Hindlimb muscle (tissue), 1 donor: Measurements from ENCODE around the gene MX1. TPM values are rescaled to one million over a fixed set of nuclear protein-coding genes. Genes with fewer than 3 reads are reported as not detected.
"Not testable (repeated sequence)": the region's sequence is repeated elsewhere in the genome, so short reads cannot be mapped to it uniquely, and the experiment has no call there.

ENCODE experiments used
- DNase-seq: peaks from one replicate; pipeline ENCODE4 v3.0.0-alpha.2; 2013
- polyA plus RNA-seq: library from polyadenylated mRNA; unstranded; fragments of 120-200 nt; gene quantifications from one replicate; pipeline ENCODE4 v1.2.1, GENCODE V29; 2013; ENCODE audit not compliant: insufficient read length

MX1 gene
- polyA plus RNA-seq, 1 donor: 4.7 TPM

DNA sequence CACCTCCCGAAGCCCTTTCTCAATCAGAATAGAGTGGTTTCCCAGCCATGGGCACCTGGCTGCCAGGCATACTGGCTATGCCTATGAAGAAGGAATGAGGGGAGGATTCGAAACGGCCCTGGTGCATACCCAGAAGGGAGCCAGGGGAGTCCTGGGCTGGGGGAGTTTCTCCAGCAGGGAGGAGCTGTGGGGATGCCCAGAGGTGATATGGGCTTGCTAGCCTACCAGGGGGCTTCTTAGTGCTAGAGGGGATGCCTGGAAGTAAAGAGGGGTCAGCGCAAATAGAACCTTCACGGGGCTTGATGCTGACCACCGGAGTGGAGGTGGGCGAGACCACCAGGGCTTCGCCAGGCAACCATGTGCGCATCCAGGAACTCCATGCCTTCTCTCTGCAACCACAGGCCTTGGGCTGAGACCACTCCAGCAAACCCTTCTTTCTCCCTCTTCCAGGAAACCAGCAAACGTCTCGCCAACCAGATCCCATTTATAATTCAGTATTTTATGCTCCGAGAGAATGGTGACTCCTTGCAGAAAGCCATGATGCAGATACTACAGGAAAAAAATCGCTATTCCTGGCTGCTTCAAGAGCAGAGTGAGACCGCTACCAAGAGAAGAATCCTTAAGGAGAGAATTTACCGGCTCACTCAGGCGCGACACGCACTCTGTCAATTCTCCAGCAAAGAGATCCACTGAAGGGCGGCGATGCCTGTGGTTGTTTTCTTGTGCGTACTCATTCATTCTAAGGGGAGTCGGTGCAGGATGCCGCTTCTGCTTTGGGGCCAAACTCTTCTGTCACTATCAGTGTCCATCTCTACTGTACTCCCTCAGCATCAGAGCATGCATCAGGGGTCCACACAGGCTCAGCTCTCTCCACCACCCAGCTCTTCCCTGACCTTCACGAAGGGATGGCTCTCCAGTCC, 18.2 kb upstream of the MX1 start:
- no peak for DNase-seq

DNA sequence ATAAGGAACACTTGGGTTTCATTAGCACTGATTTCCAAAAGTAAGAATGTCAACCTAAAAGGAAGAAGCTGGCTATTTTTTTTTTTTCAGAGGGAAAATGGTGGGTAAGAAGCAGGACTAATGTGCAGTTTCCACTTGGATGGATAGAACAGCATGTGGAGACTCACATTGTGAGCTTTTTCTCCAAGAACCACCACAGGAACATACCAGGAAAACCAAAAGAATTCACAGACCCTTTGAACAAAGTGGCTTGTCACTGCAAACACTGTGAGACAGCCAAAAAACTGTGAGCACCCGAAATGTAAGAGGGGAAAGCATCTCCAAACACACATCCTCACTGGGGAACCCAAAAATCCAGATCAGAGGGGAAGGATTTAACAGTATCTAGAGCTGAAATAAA, 15.7 kb upstream of the MX1 start:
- no peak for DNase-seq

DNA sequence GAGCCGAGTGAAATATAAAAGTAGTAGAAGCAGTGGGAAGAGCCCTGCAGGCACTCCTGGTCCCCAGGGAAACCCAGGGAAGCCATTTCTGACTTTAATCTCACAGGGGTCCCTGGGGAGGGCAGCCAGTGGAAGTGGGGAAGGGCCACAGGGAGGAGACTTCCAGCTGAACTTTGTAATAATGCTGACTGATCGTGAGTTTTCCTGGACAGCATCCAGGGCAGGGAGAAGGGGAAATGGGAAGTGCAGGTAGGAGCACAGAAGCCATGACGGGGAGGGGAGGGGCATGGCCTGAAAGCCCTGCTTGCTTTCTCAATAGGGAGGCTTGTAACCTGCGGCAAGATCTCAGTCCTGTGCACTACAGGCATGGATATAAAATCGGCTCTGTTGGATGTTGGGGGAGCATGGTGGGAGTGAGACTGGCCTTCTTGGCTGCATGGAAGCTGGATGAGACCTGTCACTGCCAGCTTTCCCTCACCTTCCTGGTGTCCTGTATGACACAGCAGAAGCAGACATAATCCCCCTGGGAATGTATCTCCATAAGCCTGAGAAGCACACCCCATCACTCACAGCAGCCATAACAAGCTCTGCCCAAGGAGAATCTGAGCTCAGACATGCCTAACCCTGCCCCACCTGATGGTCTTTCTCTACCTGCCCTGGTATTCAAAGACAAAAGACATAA, 15.1 kb upstream of the MX1 start:
- DNase-seq: no peak

DNA sequence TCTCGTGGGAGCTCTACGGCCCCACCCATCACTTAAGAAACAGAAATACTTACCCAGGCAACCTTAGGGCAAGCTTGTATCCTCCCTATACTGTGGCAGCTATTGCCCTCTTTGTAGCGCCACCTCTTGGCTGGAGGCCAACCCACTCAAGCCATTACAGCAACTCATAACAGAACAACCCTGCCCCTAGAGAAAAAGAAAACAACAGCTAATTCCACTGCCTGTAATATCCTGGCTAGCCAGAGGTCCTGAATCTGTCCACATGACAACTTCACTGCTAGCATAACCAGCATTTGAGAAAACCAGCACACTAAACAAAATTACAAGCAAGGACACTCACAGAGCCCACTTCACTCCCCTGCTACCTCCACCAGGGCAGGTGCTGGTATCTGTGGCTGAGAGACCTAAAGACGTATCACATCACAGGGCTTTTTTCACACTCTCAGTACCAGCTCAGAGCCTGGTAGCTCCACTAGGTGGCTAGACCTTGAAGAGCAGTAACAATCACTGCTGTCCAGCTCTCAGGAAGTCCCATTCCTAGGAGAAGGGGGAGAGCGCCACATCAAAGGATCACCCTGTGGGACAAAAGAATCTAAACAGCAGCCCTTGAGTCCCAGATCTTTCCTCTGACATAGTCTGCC, 14.5 kb upstream of the MX1 start:
- no peak for DNase-seq

DNA sequence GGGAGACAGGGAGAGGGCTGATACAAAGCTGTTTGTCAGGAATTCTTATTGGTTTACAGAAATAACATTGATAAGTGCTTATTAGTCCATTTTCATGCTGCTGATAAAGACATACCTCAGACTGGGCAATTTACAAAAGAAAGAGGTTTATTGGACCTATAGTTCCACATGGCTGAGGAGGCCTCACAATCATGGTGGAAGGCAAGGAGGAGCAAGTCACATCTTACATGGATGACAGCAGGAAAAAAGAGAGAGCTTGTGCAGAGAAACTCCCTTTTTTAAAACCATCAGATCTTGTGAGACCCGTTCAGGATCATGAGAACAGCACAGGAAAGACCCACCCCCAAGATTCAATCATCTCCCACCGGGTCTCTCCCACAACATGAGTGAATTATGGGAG, 8.5 kb upstream of the MX1 start:
- DNase-seq: not testable (repeated sequence)

DNA sequence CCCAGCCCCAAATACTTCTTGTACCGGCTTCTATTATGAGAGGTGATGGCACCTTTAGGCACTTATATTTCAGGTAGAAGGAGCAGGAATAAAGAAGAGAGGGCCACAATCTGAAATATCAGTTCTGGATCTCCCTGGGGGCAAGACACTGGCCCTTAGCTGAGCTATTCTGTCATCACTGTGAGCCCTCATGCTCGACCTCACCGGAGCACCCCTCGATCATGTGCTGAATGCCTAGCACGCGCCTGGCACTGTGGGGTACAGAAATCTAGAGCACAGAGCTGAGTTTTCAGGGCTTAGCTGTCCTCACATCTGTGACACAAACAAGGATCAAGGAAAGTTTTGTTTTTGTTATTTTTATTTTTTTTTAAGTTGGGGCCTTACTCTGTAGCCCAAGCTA, 7.6 kb upstream of the MX1 start:
- no peak for DNase-seq

DNA sequence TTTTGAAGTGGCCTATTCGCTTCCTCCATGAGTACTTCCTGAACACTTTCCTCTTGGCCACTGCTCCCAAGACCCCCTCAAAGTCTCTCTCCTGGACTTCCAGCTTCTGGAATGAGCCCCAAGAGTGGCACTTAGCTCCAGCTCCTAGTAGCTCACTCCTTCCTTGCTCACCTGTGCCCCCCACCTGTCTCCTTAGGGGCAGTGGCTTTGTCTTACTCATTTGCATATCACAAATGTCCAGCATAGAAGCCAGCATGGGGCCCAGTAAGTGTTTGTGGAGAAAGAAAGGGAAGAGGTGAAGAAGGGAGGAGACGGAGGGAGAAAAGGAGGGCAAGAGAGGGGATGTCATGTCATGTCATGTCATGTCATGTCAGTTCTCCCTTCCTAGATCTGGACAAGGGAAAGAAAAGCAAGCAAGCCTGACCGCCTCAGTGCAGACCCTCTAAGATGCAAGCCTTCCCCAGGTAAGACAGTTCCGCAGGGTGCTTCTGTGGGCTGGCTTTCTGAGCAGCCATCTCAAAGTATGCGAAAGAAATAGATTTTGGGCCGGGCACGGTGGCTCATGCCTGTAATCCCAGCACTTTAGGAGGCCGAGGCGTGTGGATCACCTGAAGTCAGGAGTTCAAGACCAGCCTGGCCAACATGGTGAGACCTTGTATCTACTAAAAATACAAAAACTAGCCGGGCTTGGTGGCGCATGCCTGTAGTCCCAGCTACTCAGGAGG, 6.9 kb upstream of the MX1 start:
- no peak for DNase-seq

DNA sequence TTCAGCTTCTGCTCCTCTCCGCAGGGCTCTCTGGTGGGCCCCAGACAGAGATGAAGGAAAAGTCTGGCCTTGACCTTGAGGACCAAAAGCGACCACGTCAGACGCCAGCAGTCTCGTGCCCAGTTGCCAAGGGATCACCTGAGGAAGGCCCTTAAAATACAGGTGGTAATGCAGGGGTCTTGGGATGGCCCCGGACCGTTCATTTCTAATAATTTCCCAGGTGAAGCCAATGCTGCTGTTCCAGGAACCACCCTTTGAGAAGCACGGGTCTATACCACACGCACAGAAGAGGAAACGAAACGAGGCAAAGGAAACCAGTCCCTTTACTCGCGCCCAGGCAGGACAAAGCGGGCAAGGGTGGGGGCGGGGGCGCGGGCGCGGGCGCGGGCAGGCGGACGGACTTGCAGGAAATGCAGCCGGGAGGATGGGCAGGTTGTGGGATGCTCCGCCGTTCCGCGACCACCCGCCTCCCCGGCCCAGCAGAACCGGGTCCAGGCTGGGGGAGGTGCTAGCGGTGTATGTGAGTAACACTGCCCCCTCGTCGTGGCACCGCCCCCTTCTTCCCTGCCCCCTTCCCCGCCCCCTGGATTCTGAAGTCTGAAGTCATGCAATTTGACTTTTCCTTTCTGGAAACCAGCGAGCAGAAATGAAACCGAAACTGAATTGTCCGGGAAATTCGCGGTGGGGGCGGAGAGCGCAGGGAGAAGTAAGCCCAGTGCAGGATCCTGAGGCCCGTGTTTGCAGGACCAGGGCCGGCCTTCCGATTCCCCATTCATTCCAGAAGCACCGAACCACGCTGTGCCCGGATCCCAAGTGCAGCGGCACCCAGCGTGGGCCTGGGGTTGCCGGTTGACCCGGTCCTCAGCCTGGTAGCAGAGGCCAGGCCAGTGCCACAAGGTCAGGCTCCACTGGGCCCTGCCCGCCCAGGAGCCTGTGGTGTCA, 5.8 kb upstream of the MX1 start:
- DNase-seq: peak; percentile 91

DNA sequence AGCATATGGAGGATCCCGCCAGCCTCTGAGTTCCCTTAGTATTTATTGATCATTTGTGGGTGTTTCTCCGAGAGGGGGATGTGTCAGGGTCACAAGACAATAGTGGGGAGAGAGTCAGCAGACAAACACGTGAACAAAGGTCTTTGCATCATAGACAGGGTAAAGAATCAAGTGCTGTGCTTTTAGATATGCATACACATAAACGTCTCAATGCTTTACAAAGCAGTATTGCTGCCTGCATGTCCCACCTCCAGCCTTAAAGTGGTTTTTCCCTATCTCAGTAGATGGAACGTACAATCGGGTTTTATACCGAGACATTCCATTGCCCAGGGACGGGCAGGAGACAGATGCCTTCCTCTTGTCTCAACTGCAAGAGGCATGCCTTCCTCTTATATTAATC, 5.0 kb upstream of the MX1 start:
- DNase-seq: not testable (repeated sequence)

DNA sequence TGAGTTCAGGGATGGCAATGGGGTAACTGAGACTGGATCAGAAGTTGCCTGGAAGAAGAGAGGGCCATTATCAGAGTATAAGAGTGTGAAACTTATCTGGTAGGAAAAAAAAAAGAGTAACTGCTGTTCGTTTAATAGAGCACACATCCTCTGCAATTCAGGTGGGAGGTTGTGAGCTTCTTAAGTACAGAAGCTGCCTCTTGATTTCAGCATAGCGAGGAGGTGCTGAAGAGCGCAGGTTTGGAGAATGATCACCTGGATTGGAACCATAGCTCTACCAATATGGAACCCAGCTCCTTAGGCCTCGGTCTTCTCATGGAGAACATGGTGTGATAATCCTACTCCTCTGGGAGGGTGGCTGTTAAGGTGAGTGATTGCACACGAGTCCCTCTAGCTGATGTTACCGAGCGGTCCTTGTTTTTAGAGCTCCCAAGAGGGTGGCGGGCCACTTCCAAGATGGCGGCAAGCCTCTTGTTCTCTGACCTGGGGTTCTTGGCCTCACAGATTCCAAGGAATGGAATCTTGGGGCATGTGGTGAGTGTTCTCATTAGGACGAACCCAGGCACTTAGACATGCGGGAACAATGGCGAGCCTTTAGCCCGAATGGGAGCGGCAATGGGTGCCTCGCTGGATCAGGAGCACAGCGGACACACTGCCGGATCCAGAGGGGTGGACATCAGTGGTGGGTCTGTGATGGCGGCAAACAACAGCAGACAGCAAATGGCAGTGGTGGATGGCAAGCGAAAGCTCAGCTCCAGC, 3.3 kb upstream of the MX1 start:
- no peak for DNase-seq

DNA sequence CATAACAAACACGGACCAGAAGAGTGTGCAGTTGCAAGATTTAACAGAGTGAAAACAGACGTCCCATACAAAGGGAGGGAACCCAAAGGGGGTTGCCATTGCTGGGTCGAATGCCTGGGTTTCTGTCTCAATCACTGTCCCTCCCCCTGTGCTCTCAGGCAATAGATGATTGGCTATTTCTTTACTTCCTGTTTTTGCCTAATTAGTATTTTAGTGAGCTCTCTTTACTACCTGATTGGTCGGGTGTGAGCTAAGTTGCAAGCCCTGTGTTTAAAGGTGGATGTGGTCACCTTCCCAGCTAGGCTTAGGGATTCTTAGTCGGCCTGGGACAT, 2.8 kb upstream of the MX1 start:
- DNase-seq: not testable (repeated sequence)

DNA sequence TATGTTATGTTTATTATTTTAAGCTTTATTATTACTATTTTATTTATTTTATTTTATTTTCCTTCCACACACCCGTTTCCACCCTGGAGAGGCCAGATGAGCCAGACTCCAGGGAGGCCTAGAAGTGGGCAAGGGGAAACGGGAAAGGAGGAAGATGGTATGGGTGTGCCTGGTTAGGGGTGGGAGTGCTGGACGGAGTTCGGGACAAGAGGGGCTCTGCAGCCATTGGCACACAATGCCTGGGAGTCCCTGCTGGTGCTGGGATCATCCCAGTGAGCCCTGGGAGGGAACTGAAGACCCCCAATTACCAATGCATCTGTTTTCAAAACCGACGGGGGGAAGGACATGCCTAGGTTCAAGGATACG, 468 bp upstream of the MX1 start:
- DNase-seq: no peak

DNA sequence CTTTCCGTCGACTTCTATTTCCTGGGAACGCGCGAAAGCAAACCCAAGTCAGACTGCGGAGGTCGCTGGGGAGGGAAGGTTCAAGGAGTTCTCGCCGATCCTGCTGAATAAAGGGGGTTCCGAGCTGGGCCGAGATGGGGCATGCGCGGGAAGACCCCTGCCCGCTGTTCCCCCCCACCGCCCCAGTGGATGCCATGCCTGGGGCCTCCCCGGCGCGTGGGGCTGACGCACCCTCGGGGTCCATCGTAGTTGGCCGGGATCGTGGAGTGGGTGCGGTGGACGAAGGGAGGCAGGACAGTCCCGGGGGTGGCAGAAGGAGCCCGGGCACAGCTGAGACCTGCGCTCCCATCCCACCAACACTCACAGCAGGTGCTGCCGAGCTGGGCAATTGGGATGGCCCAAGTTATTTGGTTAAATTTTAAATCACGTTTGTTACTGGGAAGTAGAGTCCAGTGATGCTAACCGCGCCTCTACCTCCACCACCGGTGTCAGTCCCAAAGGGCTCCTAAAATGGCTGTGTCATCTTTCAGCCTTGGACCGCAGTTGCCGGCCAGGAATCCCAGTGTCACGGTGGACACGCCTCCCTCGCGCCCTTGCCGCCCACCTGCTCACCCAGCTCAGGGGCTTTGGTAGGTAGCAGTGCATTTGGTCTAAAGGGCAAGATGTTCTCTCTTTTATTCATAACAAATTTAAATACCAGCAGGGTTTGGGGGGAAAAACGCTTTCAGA, 801 bp downstream of the MX1 start:
- no peak for DNase-seq

DNA sequence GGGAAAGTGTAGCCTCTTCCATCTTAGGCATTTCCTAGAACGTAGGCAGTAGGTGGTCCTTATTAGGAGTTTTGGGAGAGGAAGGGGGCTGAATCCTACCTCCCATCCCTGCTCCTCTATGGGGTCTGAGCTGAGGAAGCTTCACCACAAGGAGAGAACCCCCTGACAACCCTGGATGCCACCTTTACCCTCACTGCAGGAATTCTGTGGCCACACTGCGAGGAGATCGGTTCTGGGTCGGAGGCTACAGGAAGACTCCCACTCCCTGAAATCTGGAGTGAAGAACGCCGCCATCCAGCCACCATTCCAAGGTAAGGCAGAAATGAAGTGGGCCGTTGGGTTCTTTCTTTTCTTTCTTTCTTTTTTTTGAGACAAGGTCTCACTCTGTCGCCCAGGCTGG, 1.5 kb downstream of the MX1 start:
- no peak for DNase-seq

DNA sequence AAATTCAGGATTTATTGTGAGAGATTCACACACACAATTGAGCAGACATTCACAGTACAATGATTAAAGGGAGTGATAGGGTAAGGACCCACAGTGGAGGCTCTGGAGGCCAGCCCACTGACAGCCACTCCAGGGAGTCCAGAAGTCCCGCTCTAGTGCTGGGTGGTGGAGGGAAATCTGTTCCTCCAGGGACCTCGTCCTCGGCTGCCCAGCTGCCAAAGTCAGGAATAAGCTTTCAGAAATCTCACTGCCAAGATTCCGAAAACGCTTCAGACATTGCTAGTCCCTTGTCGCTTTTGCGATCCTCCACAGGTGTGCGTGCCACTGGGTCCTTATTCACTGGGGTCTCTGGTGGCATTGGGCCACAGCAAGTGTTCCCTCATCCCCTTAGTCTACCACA, 2.3 kb downstream of the MX1 start:
- no peak for DNase-seq

DNA sequence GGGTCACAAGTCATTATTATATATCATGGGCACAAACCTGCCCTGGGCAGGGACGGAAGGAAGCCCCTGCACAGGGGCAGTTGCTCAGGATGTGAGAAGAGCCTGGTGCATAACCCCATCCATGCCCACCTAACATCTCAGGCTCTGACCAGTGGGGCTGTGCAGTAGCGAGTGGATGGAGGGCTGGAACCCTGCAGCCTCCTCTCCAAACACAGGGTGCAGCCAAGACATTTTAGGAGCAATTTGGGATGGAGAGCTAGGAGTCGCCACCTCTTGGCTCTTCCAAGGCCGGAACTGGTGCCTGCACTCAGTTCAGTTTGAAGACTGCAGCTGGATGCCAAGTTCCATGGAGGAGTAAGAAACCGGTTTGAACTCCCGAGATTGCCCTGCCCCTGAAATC, 2.8 kb downstream of the MX1 start:
- no peak for DNase-seq

DNA sequence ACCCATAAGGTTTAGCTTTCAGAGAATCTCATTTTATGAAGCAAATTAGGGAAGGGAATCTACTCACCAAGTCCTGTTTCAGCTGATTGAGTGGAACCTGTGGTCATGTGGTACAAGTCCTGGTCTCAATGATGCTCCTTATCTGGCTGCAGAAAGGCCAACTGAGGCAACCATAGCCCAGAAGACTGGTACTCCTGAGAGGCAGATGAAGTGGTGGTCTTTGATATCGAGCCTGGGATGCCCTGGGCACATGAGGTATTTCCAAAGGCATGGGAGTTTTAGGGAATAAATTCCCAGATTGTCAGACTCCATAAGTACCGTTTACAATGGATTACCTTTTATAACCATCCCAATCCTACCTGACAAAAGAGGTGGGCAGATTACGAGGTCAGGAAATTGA, 3.3 kb downstream of the MX1 start:
- DNase-seq: no peak

DNA sequence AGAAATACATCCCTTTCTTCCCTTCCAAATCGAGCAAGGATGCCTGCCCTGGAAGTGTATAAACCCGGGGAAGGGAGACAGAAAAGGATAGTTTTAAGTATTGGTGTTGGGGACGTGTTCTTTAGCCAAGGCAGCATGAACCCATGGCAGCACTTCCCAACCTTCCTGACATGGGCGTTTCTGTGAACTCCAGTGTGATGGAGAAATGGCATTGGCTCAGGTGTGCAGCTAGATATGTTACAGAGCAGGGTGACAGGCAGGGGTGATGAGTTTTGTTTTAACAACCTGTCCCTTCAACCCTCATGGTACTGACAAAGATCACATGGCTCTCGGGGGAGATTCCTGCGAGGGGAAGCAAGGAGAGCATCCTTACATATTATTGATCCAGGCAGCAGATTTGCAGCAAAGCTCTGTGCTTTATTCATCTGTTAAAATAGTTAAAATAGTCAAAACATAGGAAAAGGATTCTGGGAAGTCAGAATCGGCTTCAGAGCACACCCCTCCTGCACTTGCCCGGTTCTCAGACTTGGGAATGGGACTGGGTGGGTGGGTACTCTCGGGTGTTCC, 4.0 kb downstream of the MX1 start:
- no peak for DNase-seq

DNA sequence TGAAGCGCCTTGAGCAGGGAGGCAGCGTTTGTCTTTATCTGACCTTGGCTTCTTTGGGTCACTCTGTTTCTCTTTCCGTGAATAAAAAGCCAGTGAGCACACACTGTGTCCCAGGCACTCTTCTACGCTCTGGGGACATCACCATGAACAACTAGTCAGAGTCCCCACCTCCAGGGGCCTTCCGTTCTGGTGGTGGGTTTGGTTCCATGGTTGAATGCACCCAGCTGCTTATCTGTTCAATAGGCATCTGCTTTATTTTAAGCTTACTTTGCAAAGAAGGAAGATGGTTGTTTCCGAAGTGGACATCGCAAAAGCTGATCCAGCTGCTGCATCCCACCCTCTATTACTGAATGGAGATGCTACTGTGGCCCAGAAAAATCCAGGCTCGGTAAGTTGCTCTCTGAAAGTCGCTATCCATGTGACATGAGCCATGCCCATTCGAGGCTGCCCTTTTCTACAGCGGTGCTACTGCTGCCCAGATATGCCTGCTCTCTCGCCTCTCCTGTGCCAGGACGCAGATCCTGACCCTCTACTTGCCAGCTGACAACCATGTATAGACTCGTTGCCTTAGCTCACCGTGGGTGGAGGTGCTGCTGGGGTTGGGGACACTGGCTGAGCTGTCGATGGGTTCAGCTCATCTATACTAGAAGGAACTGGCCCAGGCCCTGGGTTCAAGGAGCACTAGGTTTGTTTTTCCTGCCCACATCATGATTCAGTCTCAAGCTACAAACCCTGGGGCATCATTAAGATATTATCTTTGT, 5.9 kb downstream of the MX1 start:
- DNase-seq: no peak
